Measurements from ENCODE around the gene B9D1.

The B9D1 gene

GRCh38 chr17:19302791-19303331 is 59.7 kb downstream of the B9D1 start:
- DNase-seq (ENCODE audit: insufficient read length, low spot score) (no peak), FAIRE-seq (no peak)
- TF ChIP-seq POLR2AphosphoS5 (IDR thresholded peaks at IDR 0.05; ENCODE audit: low read depth, low read length) (no peak), PAX5 (IDR thresholded peaks at IDR 0.05; ENCODE audit: insufficient read depth, low read length, severe bottlenecking) (no peak), SPI1 (IDR thresholded peaks at IDR 0.05; ENCODE audit: low read depth, low read length) (peak; percentile 86)

- no peak for DNase-seq (ENCODE audit: insufficient read length, low spot score)
- no peak for TF ChIP-seq POLR2A (IDR thresholded peaks at IDR 0.05; ENCODE audit: low read depth, low read length)
- no peak for FAIRE-seq
Observed at GRCh38 chr17:19301973-19302372, 60.5 kb downstream of the B9D1 start.

DNA sequence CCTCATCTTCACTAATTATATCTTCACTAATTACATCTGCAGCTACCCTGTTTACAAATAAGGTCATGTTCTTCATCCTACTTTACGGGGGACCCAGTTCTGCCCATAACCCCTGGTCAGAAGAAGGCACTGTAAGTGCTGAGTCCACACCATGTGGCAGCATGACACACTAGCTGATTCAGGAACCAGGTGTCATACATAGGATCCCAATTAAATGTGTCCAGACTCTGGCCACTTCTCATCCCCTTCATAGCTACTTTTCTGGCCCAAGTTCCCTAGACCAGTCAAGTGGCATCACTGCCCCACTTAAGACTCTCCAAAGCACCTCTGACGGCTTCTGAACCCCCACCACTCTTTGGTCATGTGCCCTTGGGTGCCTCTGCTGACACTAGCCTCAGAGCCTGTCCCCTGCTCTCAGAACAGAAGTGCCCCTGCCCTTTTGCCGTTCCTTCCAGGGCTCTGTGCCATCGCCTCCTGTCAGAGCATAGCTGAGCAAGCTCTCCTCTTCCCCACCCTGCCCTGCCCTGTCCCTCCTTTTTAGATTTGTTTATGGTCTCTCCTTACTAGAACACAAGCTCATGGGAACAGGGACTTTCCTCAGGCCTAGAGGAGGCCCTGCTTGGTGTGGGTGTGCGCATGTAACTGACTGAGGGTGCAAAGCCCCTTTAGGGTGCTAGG is 61.1 kb downstream of the B9D1 start:
- DNase-seq (ENCODE audit: insufficient read length, low spot score), result no peak
- no peak for FAIRE-seq
- TF ChIP-seq TAF1 (IDR thresholded peaks at IDR 0.05; ENCODE audit: low read depth, low read length), result no peak
- TF ChIP-seq POU2F2 (IDR thresholded peaks at IDR 0.05; ENCODE audit: low read depth, low read length), result no peak
- TF ChIP-seq PAX5 (IDR thresholded peaks at IDR 0.05; ENCODE audit: insufficient read depth, low read length, severe bottlenecking), result no peak
- TF ChIP-seq SPI1 (IDR thresholded peaks at IDR 0.05; ENCODE audit: low read depth, low read length), result no peak
- no peak for TF ChIP-seq POLR2AphosphoS5 (IDR thresholded peaks at IDR 0.05; ENCODE audit: low read depth, low read length)
- TF ChIP-seq POLR2A (IDR thresholded peaks at IDR 0.05; ENCODE audit: low read depth, low read length), result no peak

DNA sequence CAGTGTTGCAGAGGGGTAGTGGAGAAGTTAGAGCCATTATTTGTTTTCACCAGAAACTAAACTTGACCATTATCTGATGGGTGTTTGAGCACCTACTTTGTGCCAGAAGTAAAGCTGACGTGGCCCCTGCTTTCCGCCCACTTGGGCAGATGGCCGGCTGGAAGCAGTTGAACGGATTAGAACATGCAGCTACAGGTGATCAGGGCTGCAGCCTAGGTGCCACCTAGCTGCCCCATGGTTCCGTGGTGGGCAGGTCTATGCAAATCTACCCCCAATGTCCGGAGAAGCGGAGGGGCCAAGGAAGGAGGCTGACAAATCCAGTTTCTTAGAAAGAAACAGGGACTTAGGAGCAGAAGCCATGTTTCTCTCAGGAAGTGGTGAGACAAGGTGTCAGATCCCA is 62.7 kb downstream of the B9D1 start:
- TF ChIP-seq TAF1 (IDR thresholded peaks at IDR 0.05; ENCODE audit: low read depth, low read length), result no peak
- no peak for TF ChIP-seq SPI1 (IDR thresholded peaks at IDR 0.05; ENCODE audit: low read depth, low read length)
- DNase-seq (ENCODE audit: insufficient read length, low spot score), result no peak
- FAIRE-seq, result no peak

DNA sequence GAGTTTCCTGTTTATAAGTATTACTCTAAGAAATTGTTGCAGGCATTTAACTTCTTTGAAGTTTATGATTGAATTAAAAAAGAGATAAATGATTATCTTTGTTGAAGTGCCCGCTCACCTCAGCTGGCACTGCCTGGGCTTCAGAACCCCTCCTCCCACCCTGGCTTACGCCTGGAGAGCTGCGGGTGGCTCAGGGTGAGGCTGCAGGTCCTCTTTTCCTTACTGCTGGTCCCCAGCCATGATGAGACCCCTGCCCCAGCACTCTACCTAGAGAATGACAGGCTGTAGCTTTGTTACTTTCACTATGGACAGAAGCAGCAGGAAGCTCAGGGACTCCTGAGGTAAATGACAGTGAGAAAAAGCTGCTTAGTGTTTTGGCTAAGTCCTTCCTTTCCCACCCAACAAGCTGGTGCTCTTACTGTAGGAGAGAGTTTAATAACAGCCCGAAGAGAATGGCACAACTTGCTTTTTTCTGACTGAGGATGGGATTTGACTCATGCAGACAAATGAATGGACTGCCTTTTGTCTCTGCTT is 63.2 kb downstream of the B9D1 start:
- TF ChIP-seq POU2F2 (IDR thresholded peaks at IDR 0.05; ENCODE audit: low read depth, low read length) (no peak), PAX5 (IDR thresholded peaks at IDR 0.05; ENCODE audit: insufficient read depth, low read length, severe bottlenecking) (no peak), SPI1 (IDR thresholded peaks at IDR 0.05; ENCODE audit: low read depth, low read length) (no peak), POLR2AphosphoS5 (IDR thresholded peaks at IDR 0.05; ENCODE audit: low read depth, low read length) (no peak), POLR2A (IDR thresholded peaks at IDR 0.05; ENCODE audit: low read depth, low read length) (no peak), TAF1 (IDR thresholded peaks at IDR 0.05; ENCODE audit: low read depth, low read length) (no peak)
- no peak for FAIRE-seq
- no peak for DNase-seq (ENCODE audit: insufficient read length, low spot score)

- TF ChIP-seq POLR2A (IDR thresholded peaks at IDR 0.05; ENCODE audit: low read depth, low read length) (no peak), PAX5 (IDR thresholded peaks at IDR 0.05; ENCODE audit: insufficient read depth, low read length, severe bottlenecking) (no peak), POLR2AphosphoS5 (IDR thresholded peaks at IDR 0.05; ENCODE audit: low read depth, low read length) (no peak), SPI1 (IDR thresholded peaks at IDR 0.05; ENCODE audit: low read depth, low read length) (no peak), TAF1 (IDR thresholded peaks at IDR 0.05; ENCODE audit: low read depth, low read length) (no peak), POU2F2 (IDR thresholded peaks at IDR 0.05; ENCODE audit: low read depth, low read length) (no peak)
- no peak for DNase-seq (ENCODE audit: insufficient read length, low spot score)
- FAIRE-seq, result no peak
Observed at GRCh38 chr17:19298569-19299213, 63.8 kb downstream of the B9D1 start.

DNA sequence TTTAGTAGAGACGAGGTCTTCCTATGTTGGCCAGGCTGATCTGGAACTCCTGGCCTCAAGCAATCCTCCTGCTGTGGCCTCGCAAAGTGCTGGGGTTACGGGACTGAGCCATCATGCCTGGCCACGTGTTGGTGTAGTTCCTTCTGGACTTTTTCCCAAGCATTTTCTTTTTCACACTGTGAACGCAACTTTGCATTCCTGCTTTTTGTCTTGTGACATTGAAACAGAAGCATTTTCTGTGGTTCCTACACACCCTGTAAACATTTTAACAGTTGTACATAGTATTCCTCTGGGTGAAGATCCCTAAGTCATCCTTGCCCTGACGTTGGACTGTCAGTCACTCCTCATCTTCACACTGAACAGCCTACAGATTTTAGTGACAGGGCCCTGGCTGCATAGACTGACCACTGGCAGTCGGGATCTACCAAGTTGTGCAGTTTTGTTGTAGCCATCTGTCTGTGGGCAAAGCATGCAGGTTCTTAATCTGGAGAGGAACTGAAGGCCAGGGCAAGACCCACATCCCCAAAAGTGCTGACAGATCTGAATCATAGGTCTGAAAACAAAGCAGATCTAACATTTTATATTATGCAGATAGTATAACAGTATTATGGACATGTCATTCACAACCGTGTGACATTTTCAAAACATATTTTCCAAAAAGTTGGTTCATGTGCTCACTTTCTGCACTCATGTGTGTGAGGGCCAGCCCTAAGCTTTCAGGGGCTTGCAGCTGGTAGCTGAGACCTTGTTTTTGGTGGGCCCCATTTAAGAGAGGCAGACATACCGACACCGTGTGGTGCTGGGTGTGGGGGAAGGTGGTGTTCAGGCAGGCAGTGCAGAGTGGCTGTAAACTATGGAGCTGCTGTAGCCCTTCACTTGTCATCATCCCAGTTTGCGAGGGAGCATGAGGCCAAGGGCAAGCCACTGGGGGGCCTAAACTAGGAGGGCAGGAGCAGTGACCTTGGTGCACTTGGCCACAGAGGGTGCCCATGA is 65.4 kb downstream of the B9D1 start:
- no peak for FAIRE-seq
- TF ChIP-seq TAF1 (IDR thresholded peaks at IDR 0.05; ENCODE audit: low read depth, low read length), result no peak
- TF ChIP-seq PAX5 (IDR thresholded peaks at IDR 0.05; ENCODE audit: insufficient read depth, low read length, severe bottlenecking), result no peak
- no peak for TF ChIP-seq POLR2A (IDR thresholded peaks at IDR 0.05; ENCODE audit: low read depth, low read length)
- TF ChIP-seq SPI1 (IDR thresholded peaks at IDR 0.05; ENCODE audit: low read depth, low read length), result no peak
- no peak for TF ChIP-seq POU2F2 (IDR thresholded peaks at IDR 0.05; ENCODE audit: low read depth, low read length)
- no peak for TF ChIP-seq POLR2AphosphoS5 (IDR thresholded peaks at IDR 0.05; ENCODE audit: low read depth, low read length)
- DNase-seq (ENCODE audit: insufficient read length, low spot score), result no peak

GRCh38 chr17:19295473-19296135 is 66.9 kb downstream of the B9D1 start:
- no peak for TF ChIP-seq POLR2A (IDR thresholded peaks at IDR 0.05; ENCODE audit: low read depth, low read length)
- TF ChIP-seq POLR2AphosphoS5 (IDR thresholded peaks at IDR 0.05; ENCODE audit: low read depth, low read length), result no peak
- TF ChIP-seq SPI1 (IDR thresholded peaks at IDR 0.05; ENCODE audit: low read depth, low read length), result peak; percentile 80
- no peak for TF ChIP-seq TAF1 (IDR thresholded peaks at IDR 0.05; ENCODE audit: low read depth, low read length)
- TF ChIP-seq PAX5 (IDR thresholded peaks at IDR 0.05; ENCODE audit: insufficient read depth, low read length, severe bottlenecking), result no peak
- TF ChIP-seq POU2F2 (IDR thresholded peaks at IDR 0.05; ENCODE audit: low read depth, low read length), result no peak
- no peak for FAIRE-seq
- DNase-seq (ENCODE audit: insufficient read length, low spot score), result no peak

DNA sequence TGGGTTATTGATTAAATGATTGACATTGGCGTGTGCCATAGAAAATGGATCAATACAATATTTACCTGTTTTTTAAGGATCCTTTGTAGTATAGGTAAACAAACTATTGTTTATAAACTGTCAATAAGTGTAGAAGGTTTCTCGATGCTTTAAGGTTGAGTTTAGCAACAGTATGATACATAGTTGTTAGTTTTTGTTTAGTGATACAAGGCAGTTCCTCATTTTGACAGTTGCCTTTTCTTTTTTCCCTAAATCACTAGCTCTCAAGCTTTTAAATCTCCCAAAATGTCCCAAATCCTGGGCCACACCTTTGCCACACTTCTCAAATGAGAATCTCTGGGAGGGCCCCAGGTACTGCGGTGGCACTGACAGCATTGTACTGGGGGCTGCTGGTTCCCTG is 68.1 kb downstream of the B9D1 start:
- no peak for TF ChIP-seq POU2F2 (IDR thresholded peaks at IDR 0.05; ENCODE audit: low read depth, low read length)
- TF ChIP-seq POLR2AphosphoS5 (IDR thresholded peaks at IDR 0.05; ENCODE audit: low read depth, low read length), result no peak
- peak; percentile 65 for TF ChIP-seq SPI1 (IDR thresholded peaks at IDR 0.05; ENCODE audit: low read depth, low read length)
- TF ChIP-seq TAF1 (IDR thresholded peaks at IDR 0.05; ENCODE audit: low read depth, low read length), result no peak
- no peak for TF ChIP-seq PAX5 (IDR thresholded peaks at IDR 0.05; ENCODE audit: insufficient read depth, low read length, severe bottlenecking)
- TF ChIP-seq POLR2A (IDR thresholded peaks at IDR 0.05; ENCODE audit: low read depth, low read length), result no peak
- no peak for FAIRE-seq
- no peak for DNase-seq (ENCODE audit: insufficient read length, low spot score)
